ENCODE data around the gene SMIM24.
"Not testable (repeated sequence)": the region's sequence is repeated elsewhere in the genome, so short reads cannot be mapped to it uniquely, and the experiment has no call there.

The SMIM24 gene

GRCh38 chr19:3433805-3434540, 46.4 kb downstream of the SMIM24 start:
- DNase-seq (ENCODE audit: low read depth) = no peak

DNA sequence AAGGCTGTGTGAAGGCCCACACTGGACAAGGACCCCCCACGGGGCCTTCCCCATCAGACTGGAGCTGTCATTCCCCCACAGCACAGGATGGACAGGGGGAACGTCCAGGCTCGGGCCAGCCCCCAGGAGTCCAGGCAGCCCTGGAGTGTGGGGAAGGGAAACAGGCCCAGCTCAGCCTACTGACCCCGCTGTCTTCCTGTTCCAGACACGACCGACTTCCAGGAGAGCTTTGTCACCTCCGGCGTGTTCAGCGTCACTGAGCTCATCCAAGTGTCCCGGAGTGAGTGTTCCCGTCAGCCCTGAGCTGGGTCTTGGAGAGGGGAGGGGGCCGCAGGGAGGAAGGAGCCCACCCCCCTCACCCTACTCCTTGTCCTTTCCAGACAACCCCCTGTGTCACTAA, 47.0 kb downstream of the SMIM24 start:
- no peak for DNase-seq (ENCODE audit: low read depth)

DNA sequence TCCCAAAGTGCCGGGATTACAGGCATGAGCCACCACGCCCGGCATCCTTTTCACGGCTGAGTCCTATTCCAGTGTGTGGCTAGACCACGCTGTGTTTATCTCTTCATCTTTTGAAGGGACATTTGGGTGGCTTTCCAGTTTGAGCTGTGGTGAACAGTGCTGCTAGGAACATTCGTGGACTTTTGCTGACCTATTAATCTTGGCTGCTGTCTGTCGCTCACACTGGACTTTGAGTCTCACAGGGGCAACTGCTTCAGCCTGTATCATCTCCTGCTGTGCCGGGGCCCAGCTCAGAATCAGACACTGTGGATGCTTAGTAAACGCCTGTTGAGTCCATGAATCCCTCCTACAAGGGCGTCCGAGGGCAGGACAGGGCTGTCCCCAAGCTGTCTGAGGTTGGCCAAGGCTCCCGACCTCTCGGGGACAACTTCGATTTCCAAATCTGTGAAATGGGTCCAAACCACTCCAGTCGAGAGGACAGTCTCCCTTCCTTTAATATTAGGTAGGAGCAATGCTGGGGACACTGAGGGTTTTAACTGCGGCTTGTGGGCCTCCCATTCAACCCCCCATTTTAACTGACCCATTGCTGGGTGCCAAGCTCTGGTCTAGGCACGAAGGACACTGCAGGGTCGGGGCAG, 48.4 kb downstream of the SMIM24 start:
- no peak for DNase-seq (ENCODE audit: low read depth)

DNA sequence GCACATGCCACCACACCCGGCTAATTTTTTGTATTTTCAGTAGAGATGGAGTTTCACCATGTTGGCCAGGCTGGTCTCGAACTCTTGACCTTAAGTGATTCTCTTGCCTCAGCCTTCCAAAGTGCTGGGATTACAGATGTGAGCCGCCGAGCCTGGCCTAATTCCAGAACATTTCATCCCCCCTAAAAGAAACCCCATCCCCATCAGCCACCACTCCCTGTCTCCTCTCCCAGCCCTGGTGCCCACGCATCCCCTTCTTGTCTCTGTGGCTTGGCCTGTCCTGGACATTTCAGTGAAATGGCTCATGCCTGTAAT, 50.0 kb downstream of the SMIM24 start:
- DNase-seq (ENCODE audit: low read depth) = not testable (repeated sequence)

GRCh38 chr19:3426433-3426832, 53.9 kb downstream of the SMIM24 start:
- no peak for DNase-seq (ENCODE audit: low read depth)

Data from activated T-helper 1 cell treated with Interleukin-2 at 50 U/mL for 16 hours (primary cell).